Fibroblast of villous mesenchyme (primary cell): ENCODE measurements around the gene NOL12. TPM values are rescaled to one million over a fixed set of nuclear protein-coding genes. Genes with fewer than 3 reads are reported as not detected.
"Not testable (repeated sequence)": the region's sequence is repeated elsewhere in the genome, so short reads cannot be mapped to it uniquely, and the experiment has no call there.

Experiments used
- DNase-seq: peaks from one replicate; pipeline ENCODE4 v3.0.0-alpha.2; 2010; ENCODE audit warnings: low read depth
- H3K4me3 ChIP-seq: 2 replicates; pipeline ENCODE4 v1.5.1; 2011; ENCODE audit warnings: low read depth, mild to moderate bottlenecking, low read length
- CTCF ChIP-seq: IDR thresholded peaks from 2 replicates; pipeline ENCODE4 v1.5.1; 2012; ENCODE audit warnings: low read depth, mild to moderate bottlenecking, low read length; ENCODE audit not compliant: insufficient read depth
- total RNA-seq: library from RNA; depleted of rRNA; stranded (reverse); fragments of >200 nt; gene quantifications from 2 replicates; pipeline ENCODE4 v1.2.3, GENCODE V29; 2012

The NOL12 gene
- total RNA-seq, 1 donor: 7.3 TPM

GRCh38 chr22:37654563-37655251 lies 31.4 kb upstream of the NOL12 start:
- TF ChIP-seq CTCF: no peak
- no peak for DNase-seq
- no peak overlapping the region for H3K4me3 ChIP-seq

GRCh38 chr22:37655252-37655563 lies 30.9 kb upstream of the NOL12 start:
- no peak for TF ChIP-seq CTCF
- H3K4me3 ChIP-seq: no peak overlapping the region
- no peak for DNase-seq

GRCh38 chr22:37656583-37656982 lies 29.6 kb upstream of the NOL12 start:
- not testable (repeated sequence) for DNase-seq, H3K4me3 ChIP-seq

GRCh38 chr22:37657590-37658132 lies 28.5 kb upstream of the NOL12 start:
- TF ChIP-seq CTCF: no peak
- no peak for DNase-seq
- peak overlapping the region; percentile 63 for H3K4me3 ChIP-seq

GRCh38 chr22:37658133-37659065 lies 27.7 kb upstream of the NOL12 start, which contains the start of gene PDXP:
Gene PDXP (plus strand): TSS chr22:37658723. CDS start chr22:37658783, 60 bp downstream.
- peak; percentile 100 for DNase-seq
- peak within 1 kb of the TSS; percentile 74 for H3K4me3 ChIP-seq
- TF ChIP-seq CTCF: no peak

GRCh38 chr22:37659066-37659896 lies 26.9 kb upstream of the NOL12 start:
- H3K4me3 ChIP-seq: peak overlapping the region; percentile 74
- no peak for DNase-seq
- TF ChIP-seq CTCF: no peak
